HG03135 (cell line): Measurements from ENCODE around the gene NTM.

ENCODE experiments used
- ATAC-seq: cut with Tn5 transposase; IDR thresholded peaks from one replicate; pipeline ENCODE4 v1.9.1; 2021; ENCODE audit warnings: mild to moderate bottlenecking, moderate library complexity; ENCODE audit not compliant: unreplicated experiment

NTM gene

DNA sequence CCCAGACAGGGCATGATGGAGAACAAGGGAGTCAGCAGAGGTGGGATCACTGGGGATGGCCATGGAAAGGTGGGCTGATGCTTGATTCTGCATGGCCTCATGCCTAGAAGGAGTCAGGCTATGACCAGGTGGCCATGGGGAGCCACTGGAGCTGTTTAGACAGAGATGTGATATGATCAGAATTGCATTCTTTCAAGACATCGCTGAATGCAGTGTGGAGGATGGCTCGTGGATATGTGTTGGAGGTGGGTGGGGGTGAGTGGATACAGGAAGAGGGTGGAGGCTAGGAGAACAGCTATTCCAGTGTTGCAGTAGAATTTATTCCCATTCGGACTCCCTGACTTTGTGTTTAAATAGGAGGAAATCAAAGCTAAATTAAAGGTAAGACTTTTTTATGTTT is 841.1 kb downstream of the NTM start:
- no peak for ATAC-seq

DNA sequence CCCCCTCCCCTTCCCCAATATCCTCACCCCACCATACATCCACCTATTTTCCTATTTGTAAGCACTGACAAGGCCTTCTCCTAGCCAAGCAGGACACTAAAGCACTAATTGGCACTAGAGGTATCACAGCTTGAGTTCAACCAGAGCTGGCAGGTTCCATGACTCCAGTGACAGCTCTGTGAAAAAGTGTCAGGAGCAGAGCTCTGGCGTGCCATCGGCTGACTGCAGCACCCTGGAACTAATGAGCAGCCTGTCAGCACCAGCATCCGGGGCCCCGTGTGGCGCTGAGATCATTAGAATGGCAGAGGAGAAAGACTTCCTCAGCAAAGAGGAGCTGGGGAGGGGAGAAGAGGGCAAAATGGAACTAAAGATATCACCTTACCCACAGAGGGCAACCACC is 847.4 kb downstream of the NTM start:
- ATAC-seq, result no peak

DNA sequence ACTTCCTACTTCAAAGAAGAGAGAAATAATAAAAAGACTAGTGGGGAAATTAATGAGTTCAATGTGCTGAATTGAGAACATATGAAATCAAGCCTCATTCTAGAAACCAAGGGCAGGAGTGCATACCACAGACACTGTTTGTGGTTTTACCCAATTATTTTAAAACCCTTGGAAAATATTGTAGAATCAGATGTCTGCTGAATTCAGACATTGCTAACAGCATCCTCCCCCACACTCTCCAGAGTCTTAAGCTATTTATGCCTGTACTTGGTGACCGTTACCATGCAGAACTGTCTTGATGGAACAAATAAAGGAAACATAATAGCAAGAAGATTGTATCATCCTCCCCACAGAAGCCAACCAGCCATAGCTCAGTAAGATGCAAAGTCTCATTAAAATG is 850.1 kb downstream of the NTM start:
- ATAC-seq, result no peak

- no peak for ATAC-seq
These were observed 851.9 kb downstream of the NTM start for GRCh38 chr11:132222345-132222744.

- ATAC-seq, result no peak
These were observed 856.1 kb downstream of the NTM start for GRCh38 chr11:132226522-132226921.

- no peak for ATAC-seq
These were observed 858.4 kb downstream of the NTM start for GRCh38 chr11:132228746-132229325.

- ATAC-seq, result no peak
These were observed 861.4 kb downstream of the NTM start for GRCh38 chr11:132231656-132232347.

DNA sequence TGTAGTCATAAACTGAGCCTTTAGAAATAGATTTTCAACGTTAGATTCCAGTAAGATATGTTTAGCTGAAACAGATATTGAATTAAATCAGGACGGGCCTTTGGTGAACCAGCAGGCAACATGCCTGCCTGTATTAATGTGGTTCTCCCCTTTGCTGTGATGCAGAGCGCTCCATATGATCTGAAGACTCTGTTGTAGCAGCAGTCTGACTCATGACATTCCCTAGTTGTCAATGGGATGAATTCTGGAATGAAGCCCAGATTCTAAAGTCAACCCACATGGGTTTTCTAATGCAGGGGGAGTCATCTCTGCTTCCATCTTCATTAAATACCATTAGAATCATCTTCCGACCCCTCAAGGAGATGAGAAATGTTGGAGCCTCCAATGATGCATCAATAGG is 864.5 kb downstream of the NTM start:
- no peak for ATAC-seq

- no peak for ATAC-seq
These were observed 867.4 kb downstream of the NTM start for GRCh38 chr11:132237781-132238180.

- ATAC-seq, result no peak
These were observed 868.0 kb downstream of the NTM start for GRCh38 chr11:132238331-132238866.

DNA sequence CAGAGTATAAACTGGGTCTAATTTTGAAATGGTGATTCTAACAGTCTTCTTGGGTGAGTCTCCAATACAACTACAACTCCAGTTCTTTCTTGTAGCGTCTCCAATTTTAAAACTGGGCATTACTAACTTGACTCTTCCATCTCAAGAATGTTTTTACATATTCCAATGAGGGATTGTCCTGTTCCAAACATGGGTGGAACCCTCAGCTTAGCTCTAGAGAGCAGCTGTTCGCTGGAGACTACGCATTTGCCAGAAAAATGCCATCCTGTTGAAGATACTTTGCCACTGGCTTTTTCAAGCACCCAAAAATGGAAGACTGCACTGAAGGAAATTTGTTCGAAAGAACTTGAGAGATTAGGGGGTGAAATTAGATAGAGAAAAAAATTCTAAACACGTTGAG is 870.0 kb downstream of the NTM start:
- ATAC-seq, result no peak

DNA sequence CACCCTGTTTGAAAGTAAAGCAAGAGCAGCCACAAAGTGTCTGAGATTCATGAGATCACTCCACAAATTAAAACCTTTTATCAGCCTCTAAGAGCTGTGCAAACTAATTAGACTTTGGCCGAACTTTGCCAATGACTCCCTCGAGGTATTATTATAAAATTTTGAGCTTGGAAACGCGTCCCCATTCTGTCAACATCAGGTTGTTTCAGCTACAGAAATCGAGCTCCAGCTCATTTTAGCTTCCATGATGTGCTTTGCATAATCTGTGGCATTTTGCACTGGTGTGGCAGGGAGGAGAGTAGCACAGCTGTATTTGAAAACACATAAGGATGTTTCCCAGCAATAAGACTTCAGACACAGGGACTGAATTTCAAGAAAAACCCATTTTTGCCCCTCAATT is 872.2 kb downstream of the NTM start:
- no peak for ATAC-seq

- ATAC-seq, result no peak
These were observed 874.4 kb downstream of the NTM start for GRCh38 chr11:132244846-132245245.

- ATAC-seq, result no peak
These were observed 875.3 kb downstream of the NTM start for GRCh38 chr11:132245403-132246385.

DNA sequence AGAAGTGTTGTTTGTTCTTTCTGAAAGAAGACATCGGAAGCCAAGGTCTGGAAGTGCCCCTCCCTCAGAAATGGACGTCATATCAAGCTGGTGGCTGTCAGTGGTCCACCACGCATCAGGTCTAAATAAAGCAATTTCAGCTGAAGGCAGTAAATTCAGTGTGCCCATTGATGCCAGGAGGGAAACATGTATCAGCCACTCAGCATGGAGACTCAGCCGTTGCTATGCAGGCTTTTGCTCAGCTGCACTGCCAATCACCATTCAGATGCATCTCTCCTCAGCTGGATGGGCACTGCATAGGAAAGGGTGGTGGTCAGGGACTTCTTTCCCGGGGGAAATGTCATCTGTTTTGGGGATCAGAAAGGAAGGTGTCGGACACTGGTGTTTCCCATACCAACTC is 878.2 kb downstream of the NTM start:
- no peak for ATAC-seq

DNA sequence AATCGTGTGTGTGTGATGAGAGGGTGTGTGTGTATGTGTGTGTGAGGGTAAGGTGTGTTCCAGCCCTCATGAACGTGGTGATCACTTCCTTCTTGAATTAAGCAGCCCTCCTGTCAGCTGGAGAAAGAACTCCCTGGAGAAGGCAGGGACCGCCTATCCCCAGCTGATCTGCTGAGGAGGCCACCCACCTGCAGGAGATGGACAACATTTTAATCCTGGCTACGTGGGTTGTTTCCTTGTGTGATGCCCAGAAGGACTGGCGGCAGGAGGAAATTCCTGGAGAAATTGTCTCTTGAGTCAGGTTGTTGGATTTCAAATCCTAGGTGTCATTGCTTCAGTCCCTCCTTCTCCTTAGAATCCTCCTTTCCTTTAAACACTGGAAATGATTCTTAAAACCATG is 878.8 kb downstream of the NTM start:
- ATAC-seq, result no peak

- no peak for ATAC-seq
These were observed 880.6 kb downstream of the NTM start for GRCh38 chr11:132251061-132251460.

DNA sequence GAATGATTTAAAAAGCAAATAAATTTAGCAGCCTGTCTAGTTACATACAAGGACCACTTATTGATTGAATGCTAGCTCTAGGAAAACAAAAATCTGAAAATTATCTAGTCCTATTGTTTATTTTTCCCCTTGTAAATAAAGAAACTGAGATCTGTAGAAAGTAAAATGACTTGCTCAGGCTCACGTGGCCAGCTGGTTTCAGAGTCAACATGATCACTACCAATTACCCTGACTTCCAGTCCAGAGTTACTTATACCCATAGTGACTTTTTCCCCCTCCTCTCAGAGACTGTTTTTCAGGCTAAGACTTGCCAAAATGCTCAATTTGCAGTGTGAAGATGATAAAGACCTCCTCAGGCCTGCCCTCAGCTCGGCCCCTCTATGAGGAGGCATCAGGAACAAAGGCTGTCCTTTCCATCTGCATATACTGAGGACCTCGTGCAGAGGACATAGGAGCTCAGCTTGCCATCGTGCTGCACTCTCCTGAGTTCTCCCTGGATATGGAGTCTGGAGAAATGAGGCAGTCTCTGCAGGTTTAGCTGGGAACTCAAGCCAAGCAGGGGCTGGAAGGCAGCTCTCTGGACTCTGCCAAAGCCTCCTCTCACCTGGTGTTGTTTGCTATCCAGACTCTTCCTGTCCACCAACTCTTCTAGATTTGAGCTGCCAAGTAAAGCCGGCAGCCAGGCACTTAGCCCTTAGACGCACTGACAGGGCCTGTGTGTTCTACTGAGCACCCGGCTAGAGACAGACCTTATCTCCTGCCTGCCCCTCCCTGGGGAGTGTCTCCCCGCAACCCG is 883.3 kb downstream of the NTM start:
- no peak for ATAC-seq

DNA sequence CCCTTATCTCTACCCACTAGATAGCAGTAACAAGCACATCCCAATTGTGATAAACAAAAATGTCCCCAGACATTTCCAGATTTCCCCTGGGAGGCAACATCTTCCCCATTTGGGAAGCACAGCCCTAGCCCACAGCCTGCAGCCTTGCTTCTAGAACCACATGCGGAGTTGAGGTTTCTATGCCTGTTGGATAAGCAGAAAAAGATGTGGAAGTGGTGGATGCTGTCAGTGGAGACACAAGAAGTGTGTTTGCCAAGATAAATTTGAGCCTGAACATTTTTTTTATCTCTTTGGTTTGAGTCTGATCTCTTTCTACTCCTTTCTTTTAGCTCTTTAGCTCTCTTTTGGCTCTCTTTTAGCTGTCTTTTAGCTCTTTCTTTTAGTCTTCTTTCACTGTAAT is 884.5 kb downstream of the NTM start:
- ATAC-seq, result no peak

- no peak for ATAC-seq
These were observed 886.3 kb downstream of the NTM start for GRCh38 chr11:132256528-132257279.
